ENCODE data around the gene ADAM17.

DNA sequence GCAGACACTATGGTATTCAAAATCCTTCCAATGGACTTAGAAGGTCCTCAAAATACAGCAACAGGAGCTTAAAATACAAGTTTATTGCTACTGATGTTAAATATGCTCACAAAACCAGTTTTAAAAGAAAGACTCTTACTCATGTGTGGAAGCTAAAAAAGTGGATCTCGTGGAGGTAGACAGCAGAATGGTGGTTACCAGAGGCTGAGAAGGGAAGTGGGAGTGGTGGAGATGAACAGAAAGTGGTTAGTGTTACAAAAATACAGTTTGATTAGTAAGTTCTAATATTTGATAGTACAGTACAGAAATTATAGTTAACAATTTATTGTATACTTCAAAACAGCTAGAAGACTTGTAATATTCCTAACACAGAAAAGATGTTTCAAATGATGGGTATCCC, 12.1 kb downstream of the ADAM17 start:
- no peak for TF ChIP-seq POLR2A (IDR thresholded peaks at IDR 0.05)
- TF ChIP-seq CTCF (IDR thresholded peaks at IDR 0.05), result no peak
